H1 (cell line): ENCODE results near the gene ARID2. TPM values are rescaled to one million over a fixed set of nuclear protein-coding genes. Genes with fewer than 3 reads are reported as not detected.

ENCODE experiments used
- CTCF ChIA-PET: fragments of 300-600 bp; sonication (Branson Sonifier 250); formaldehyde crosslinking; loops from one replicate; lab custom pipeline; 2021; ENCODE audit not compliant: partially characterized antibody; lab: Charles Lee
- POLR2A ChIA-PET: fragments of 300-600 bp; sonication (Branson Sonifier 250); formaldehyde crosslinking; loops from one replicate; lab custom pipeline; 2021; ENCODE audit warnings: inconsistent platforms; ENCODE audit not compliant: partially characterized antibody; lab: Charles Lee
- DNase-seq, 2 experiments: peaks; one replicate each; pipeline versions ENCODE4 v3.0.0 to v3.0.0-alpha.2; 2010 to 2022; ENCODE audit warnings: low spot score in 2 of 2, low read depth in 1 of 2, mixed read lengths in 1 of 2
- FAIRE-seq: peaks from 2 replicates; lab custom pipeline; 2011; peaks lifted over from hg19 to GRCh38; lab: Jason Lieb, UNC
- H2AFZ ChIP-seq: 2 replicates; pipeline ENCODE4 v1.8.1; 2012; ENCODE audit warnings: low read length, inconsistent platforms
- H2AK5ac ChIP-seq: 2 replicates; pipeline ENCODE4 v1.6.1; 2013; ENCODE audit warnings: low read depth, low read length
- H2BK120ac ChIP-seq: replicated peaks from 2 replicates; pipeline ENCODE3; 2013; ENCODE audit warnings: low read depth, low read length, inconsistent platforms
- H2BK12ac ChIP-seq: 2 replicates; pipeline ENCODE4 v1.6.1; 2013; ENCODE audit warnings: low read depth, low read length
- H2BK15ac ChIP-seq: 2 replicates; pipeline ENCODE4 v1.6.1; 2013; ENCODE audit warnings: low read length
- H2BK20ac ChIP-seq: 2 replicates; pipeline ENCODE4 v1.6.1; 2013; ENCODE audit warnings: low read length
- H2BK5ac ChIP-seq: 2 replicates; pipeline ENCODE4 v1.6.1; 2013; ENCODE audit warnings: low read depth, low read length
- H3K14ac ChIP-seq: 2 replicates; pipeline ENCODE4 v1.6.1; 2013; ENCODE audit warnings: inconsistent platforms; ENCODE audit not compliant: insufficient read length
- H3K18ac ChIP-seq: 2 replicates; pipeline ENCODE4 v1.6.1; 2013; ENCODE audit warnings: low read length; ENCODE audit errors: extremely low read depth
- H3K23ac ChIP-seq: 2 replicates; pipeline ENCODE4 v1.6.1; 2013; ENCODE audit warnings: inconsistent platforms; ENCODE audit not compliant: insufficient read length
- H3K23me2 ChIP-seq: 2 replicates; pipeline ENCODE4 v1.6.1; 2013; ENCODE audit warnings: low read depth, low read length
- H3K27ac ChIP-seq: 2 replicates; pipeline ENCODE4 v1.6.1; 2011; ENCODE audit warnings: low read depth, low read length, inconsistent platforms
- H3K27me3 ChIP-seq, 4 experiments: replicated peaks in 1 of 4; 1 replicate in 1 of 4; 2 replicates in 3 of 4; pipeline versions ENCODE4 v1.6.1 to v1.8.1; 2011 to 2013; ENCODE audit warnings: low read length in 3 of 4, mild to moderate bottlenecking in 3 of 4, inconsistent platforms in 2 of 4, mixed read lengths in 2 of 4, moderate library complexity in 1 of 4; ENCODE audit not compliant: control insufficient read depth in 3 of 4, insufficient read depth in 3 of 4; ENCODE audit errors: extremely low read depth in 1 of 4
- H3K36me3 ChIP-seq, 4 experiments: 2 replicates each; pipeline versions ENCODE4 v1.6.1 to v1.8.1; 2011 to 2013; ENCODE audit warnings: mild to moderate bottlenecking in 4 of 4, low read length in 3 of 4, moderate library complexity in 2 of 4, control low read depth in 1 of 4, inconsistent platforms in 1 of 4; ENCODE audit not compliant: insufficient read depth in 4 of 4, control insufficient read depth in 2 of 4
- H3K4ac ChIP-seq: replicated peaks from 2 replicates; pipeline ENCODE3; 2013; ENCODE audit warnings: low read length, low read depth, mixed read lengths, inconsistent platforms; ENCODE audit not compliant: insufficient read length
- H3K4me1 ChIP-seq, 4 experiments: replicated peaks in 1 of 4; 1 replicate in 1 of 4; 2 replicates in 3 of 4; pipeline versions ENCODE4 v1.6.1 to v1.8.1; 2011 to 2013; ENCODE audit warnings: low read length in 3 of 4, inconsistent platforms in 2 of 4, mixed read lengths in 1 of 4; ENCODE audit not compliant: insufficient read depth in 4 of 4, control insufficient read depth in 3 of 4
- H3K4me2 ChIP-seq, 2 experiments: 2 replicates each; pipeline versions ENCODE4 v1.6.1 to v1.8.1; 2011 to 2013; ENCODE audit warnings: low read depth in 2 of 2, low read length in 2 of 2, control low read depth in 1 of 2, inconsistent platforms in 1 of 2, mild to moderate bottlenecking in 1 of 2; ENCODE audit not compliant: insufficient read depth in 1 of 2
- H3K4me3 ChIP-seq, 4 experiments: fragments of 200-600, 300-600 bp in 1 of 4; sonication (generic), shearing (Covaris generic), sonication (Bioruptor Twin) in 1 of 4; 2 replicates each; pipeline versions ENCODE4 v1.5.1 to v1.8.1; 2011 to 2016; ENCODE audit warnings: low read length in 4 of 4, low read depth in 3 of 4, control low read depth in 2 of 4, inconsistent platforms in 2 of 4, mild to moderate bottlenecking in 2 of 4, mixed read lengths in 1 of 4, moderate library complexity in 1 of 4; ENCODE audit not compliant: insufficient read depth in 2 of 4; ENCODE audit errors: extremely low read depth in 1 of 4
- H3K56ac ChIP-seq: replicated peaks from 2 replicates; pipeline ENCODE3; 2013; ENCODE audit warnings: low read depth, mild to moderate bottlenecking, mixed read lengths, low read length, inconsistent platforms; ENCODE audit not compliant: insufficient read length
- H3K79me1 ChIP-seq: 2 replicates; pipeline ENCODE4 v1.6.1; 2013; ENCODE audit warnings: low read depth, low read length, control low read depth
- H3K79me2 ChIP-seq, 2 experiments: 2 replicates each; pipeline versions ENCODE4 v1.6.1 to v1.8.1; 2012 to 2013; ENCODE audit warnings: low read length in 2 of 2, mild to moderate bottlenecking in 2 of 2, inconsistent platforms in 1 of 2; ENCODE audit not compliant: insufficient read depth in 2 of 2, control insufficient read depth in 1 of 2
- H3K9ac ChIP-seq, 4 experiments: replicated peaks in 1 of 4; 1 replicate in 1 of 4; 2 replicates in 3 of 4; pipeline versions ENCODE4 v1.6.1 to v1.8.1; 2011 to 2013; ENCODE audit warnings: low read depth in 3 of 4, low read length in 3 of 4, control low read depth in 2 of 4, mild to moderate bottlenecking in 2 of 4, moderate library complexity in 2 of 4, inconsistent platforms in 1 of 4; ENCODE audit errors: extremely low read depth in 1 of 4
- H3K9me3 ChIP-seq, 2 experiments: 2 replicates each; pipeline versions ENCODE4 v1.6.1 to v1.8.1; 2012 to 2013; ENCODE audit warnings: mild to moderate bottlenecking in 2 of 2, moderate library complexity in 2 of 2, control low read depth in 1 of 2, inconsistent platforms in 1 of 2, low read depth in 1 of 2, low read length in 1 of 2, mixed read lengths in 1 of 2; ENCODE audit not compliant: insufficient read depth in 2 of 2
- H4K20me1 ChIP-seq, 2 experiments: replicated peaks in 1 of 2; 2 replicates each; pipeline versions ENCODE3 to v1.8.1; 2011 to 2013; ENCODE audit warnings: inconsistent platforms in 2 of 2, low read length in 2 of 2, mild to moderate bottlenecking in 1 of 2; ENCODE audit not compliant: insufficient read depth in 2 of 2, control insufficient read depth in 1 of 2
- H4K5ac ChIP-seq: 2 replicates; pipeline ENCODE4 v1.6.1; 2013; ENCODE audit warnings: low read length, low read depth, mixed read lengths, inconsistent platforms; ENCODE audit not compliant: insufficient read length
- H4K8ac ChIP-seq: 2 replicates; pipeline ENCODE4 v1.8.0; 2013; ENCODE audit warnings: mild to moderate bottlenecking, moderate library complexity, low read length, inconsistent platforms; ENCODE audit not compliant: insufficient read depth; ENCODE audit errors: extremely low read depth
- H4K91ac ChIP-seq: replicated peaks from 2 replicates; pipeline ENCODE3; 2013; ENCODE audit warnings: low read length, mixed read lengths, inconsistent platforms; ENCODE audit not compliant: insufficient read length
- BRCA1 ChIP-seq: IDR thresholded peaks from 2 replicates; pipeline ENCODE4 v1.6.1; 2012; ENCODE audit warnings: low read depth, low read length, improper control_type of control experiment
- CTBP2 ChIP-seq: IDR thresholded peaks from 2 replicates; pipeline ENCODE4 v1.7.0; 2011; ENCODE audit warnings: borderline replicate concordance, mild to moderate bottlenecking, moderate library complexity, mixed read lengths, low read length; ENCODE audit not compliant: insufficient read depth, insufficient read length
- CTCF ChIP-seq, 3 experiments: IDR thresholded peaks; 1 replicate in 2 of 3; 2 replicates in 1 of 3; pipeline versions ENCODE4 v1.5.1 to v1.6.1; 2011; ENCODE audit warnings: low read length in 3 of 3, mild to moderate bottlenecking in 3 of 3, inconsistent platforms in 2 of 3, low read depth in 1 of 3, moderate library complexity in 1 of 3; ENCODE audit not compliant: insufficient read depth in 1 of 3; ENCODE audit errors: control extremely low read depth in 1 of 3
- E2F6 ChIP-seq: IDR thresholded peaks from 2 replicates; pipeline ENCODE4 v1.6.1; 2012; ENCODE audit warnings: inconsistent platforms
- FOSL1 ChIP-seq: IDR thresholded peaks from 2 replicates; pipeline ENCODE4 v1.6.1; 2011; ENCODE audit warnings: mild to moderate bottlenecking, low read depth, low read length, moderate library complexity; ENCODE audit not compliant: insufficient read depth
- JUN ChIP-seq: IDR thresholded peaks from 2 replicates; pipeline ENCODE4 v1.6.1; 2011; ENCODE audit warnings: low read depth, mild to moderate bottlenecking, improper control_type of control experiment, low read length
- MAX ChIP-seq: IDR thresholded peaks from 2 replicates; pipeline ENCODE4 v1.6.1; 2012; ENCODE audit warnings: inconsistent platforms
- RXRA ChIP-seq: IDR thresholded peaks from 2 replicates; pipeline ENCODE4 v1.6.1; 2011; ENCODE audit warnings: low read depth, mild to moderate bottlenecking, low read length, moderate library complexity; ENCODE audit not compliant: insufficient read depth
- SRF ChIP-seq: IDR thresholded peaks from 2 replicates; pipeline ENCODE4 v1.6.1; 2011; ENCODE audit warnings: mild to moderate bottlenecking, low read depth, low read length, moderate library complexity
- TAF7 ChIP-seq: optimal IDR thresholded peaks from 2 replicates; pipeline ENCODE3; 2011; ENCODE audit warnings: low read depth, mild to moderate bottlenecking, inconsistent platforms, low read length, moderate library complexity, borderline replicate concordance
- WGBS, 2 experiments: shearing (Covaris generic) in 1 of 2; methylation state at CpG; one replicate each; pipeline versions ENCODE4 v1.1.6 to v1.1.7; 2013 to 2015; ENCODE audit warnings: low lambda C conversion rate in 2 of 2, mixed read lengths in 2 of 2, inconsistent platforms in 1 of 2, low coverage in 1 of 2, missing lambda C conversion rate in 1 of 2; ENCODE audit not compliant: insufficient replicate concordance in 2 of 2, insufficient coverage in 1 of 2, insufficient read length in 1 of 2; ENCODE audit errors: extremely low coverage in 1 of 2, missing lambda C conversion rate in 1 of 2; 5-methylcytosine and 5-hydroxymethylcytosine counted together
- polyA plus RNA-seq, 7 experiments: library from polyadenylated mRNA; depleted of rRNA in 3 of 7; stranded (reverse) in 5 of 7; unstranded in 2 of 7; fragments of >200 nt in 5 of 7; fragments of 200-250 nt in 2 of 7; gene quantifications; 1 replicate in 5 of 7; 2 replicates in 1 of 7; 4 replicates in 1 of 7; pipeline versions ENCODE4 v1.2.1 to v1.2.3, GENCODE V29; 2011 to 2013; ENCODE audit warnings: missing spikeins in 2 of 7, mixed read lengths in 2 of 7
- total RNA-seq: library from RNA; stranded (reverse); fragmentation: NEBNext Ultra II Directional; extraction: Animal tissue kit (Norgen Biotek cat#: 25700); gene quantifications from 2 replicates; pipeline ENCODE4 v1.2.1, GENCODE V29; 2021

ARID2 gene
- total and polyA plus RNA-seq, 2 of the 8 experiments (the other 6 are each of a cell fraction or from before 2014, with no cell fraction given) = 32.0 to 45.2 TPM

GRCh38 chr12:45831590-45831989 lies 102.1 kb downstream of the ARID2 start:
- Histone ChIP-seq H3K23me2 (no peaks in the 10 kb centered on the region), H2BK20ac (no peak overlapping the region), H2BK12ac (no peak overlapping the region), H3K4me1 (no peaks in the 10 kb centered on the region), H3K18ac (no peak overlapping the region), H3K4me2 (no peak overlapping the region), H3K36me3 (peaks cover 0 to 8% (median under 1%) of the 10 kb centered on the region in 4 experiments; a peak in 2 of 8 replicates), H3K27me3 (no peaks in the 10 kb centered on the region), H4K5ac (no peak overlapping the region), H4K91ac (no peak overlapping the region), H3K23ac (no peak overlapping the region), H3K4me3 (no peak overlapping the region), H2BK5ac (no peak overlapping the region), H3K79me2 (peaks cover 0 to 18% of the 10 kb centered on the region in 2 experiments; a peak in 1 of 4 replicates), H3K9ac (no peak overlapping the region), H2BK15ac (no peak overlapping the region), H3K27ac (no peak overlapping the region), H3K79me1 (no peaks in the 10 kb centered on the region), H2AFZ (no peak overlapping the region), H3K9me3 (no peaks in the 10 kb centered on the region), H2AK5ac (no peak overlapping the region), H2BK120ac (no peak overlapping the region), H4K20me1 (no peaks in the 10 kb centered on the region), H3K56ac (no peak overlapping the region), H3K14ac (no peak overlapping the region), H4K8ac (no peak overlapping the region), H3K4ac (no peak overlapping the region)
- DNase-seq (no peak), FAIRE-seq (no peak)
- WGBS, 2 experiments = 86% methylated on average over 2 of the region's 2 CpGs; no CpG with 5 or more reads in 1 of the 2 experiments
- ChIA-PET CTCF (interaction anchor here (0.8 kb wide), 1 partner anchor 69 kb away, joined by 3 read pairs; no protein-coding TSS in a partner anchor), POLR2A (no interaction called here)
- TF ChIP-seq FOSL1 = no peak
- TF ChIP-seq E2F6 = no peak
- TF ChIP-seq SRF = no peak
- TF ChIP-seq CTBP2 = no peak
- no peak for TF ChIP-seq RXRA
- no peak for TF ChIP-seq MAX
- TF ChIP-seq TAF7 = no peak
- TF ChIP-seq CTCF (IDR thresholded peaks at IDR 0.05; ENCODE audit: control extremely low read depth in 1 of 3, insufficient read depth in 1 of 3, low read depth in 1 of 3, low read length in 3 of 3) = no peak
- no peak for TF ChIP-seq BRCA1
- TF ChIP-seq JUN = no peak
